ENCODE measurements around the gene ZNF268. TPM values are rescaled to one million over a fixed set of nuclear protein-coding genes. Genes with fewer than 3 reads are reported as not detected.

Gene ZNF268
- total and polyA plus RNA-seq, 2 donors: 11.5 to 50.1 TPM

GRCh38 chr12:133204264-133204603 is 22.9 kb downstream of the ZNF268 start:
- no peak overlapping the region for H3K4me3 ChIP-seq (ENCODE audit: low read depth, low read length)
- no peak for DNase-seq (ENCODE audit: extremely low spot score)
- H3K27ac ChIP-seq (ENCODE audit: low read depth): no peak overlapping the region
- WGBS: 100% methylated on average over 1 of the region's 1 CpG
- peaks cover 10% of the 10 kb centered on the region for H3K36me3 ChIP-seq (ENCODE audit: insufficient read depth)
- no peaks in the 10 kb centered on the region for H3K4me1 ChIP-seq (ENCODE audit: insufficient read depth)

DNA sequence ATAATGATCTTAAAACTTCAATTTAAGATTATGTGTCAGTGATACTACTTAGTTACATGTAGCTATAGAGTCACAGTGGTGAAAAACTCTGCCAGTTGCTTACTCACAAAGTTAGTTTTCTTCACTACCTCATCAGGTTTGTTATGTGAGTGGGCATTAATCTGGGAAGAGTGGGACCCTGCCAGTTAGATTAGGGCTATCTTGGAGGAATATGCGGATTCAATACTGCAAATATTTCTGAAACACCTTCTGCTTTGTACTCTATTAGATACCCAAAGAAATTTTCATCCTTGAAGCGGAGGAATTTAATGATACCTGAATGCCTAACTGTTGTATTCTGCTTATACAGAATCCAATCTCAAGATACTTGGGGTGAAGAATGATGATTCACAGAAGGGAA is 25.1 kb downstream of the ZNF268 start:
- no peaks in the 10 kb centered on the region for H3K4me1 ChIP-seq (ENCODE audit: insufficient read depth)
- 98% methylated on average over 2 of the region's 2 CpGs for WGBS
- DNase-seq (ENCODE audit: extremely low spot score): no peak
- no peak overlapping the region for H3K27ac ChIP-seq (ENCODE audit: low read depth)
- peaks cover 10% of the 10 kb centered on the region for H3K36me3 ChIP-seq (ENCODE audit: insufficient read depth)
- no peak overlapping the region for H3K4me3 ChIP-seq (ENCODE audit: low read depth, low read length)

DNA sequence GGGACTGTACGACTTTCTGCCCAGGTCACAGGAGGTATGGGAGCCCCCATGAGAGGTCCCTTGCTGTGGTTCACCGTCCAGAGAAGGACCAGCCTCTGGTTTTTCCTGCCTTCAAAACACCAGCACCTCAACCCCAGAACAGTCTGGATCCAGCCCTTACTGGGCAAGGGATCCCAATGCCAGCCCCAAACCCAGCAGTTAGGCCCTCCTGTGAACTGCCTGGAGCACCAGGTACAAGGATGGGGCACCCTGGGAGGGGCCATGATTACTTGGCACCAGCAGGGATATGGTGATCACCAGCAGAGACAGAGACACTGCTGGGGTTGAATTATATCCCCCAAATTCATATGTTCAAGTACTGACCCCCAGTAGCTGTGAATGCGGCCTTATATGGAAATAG is 34.4 kb downstream of the ZNF268 start:
- H3K27ac ChIP-seq (ENCODE audit: low read depth): no peak overlapping the region
- no peak overlapping the region for H3K4me3 ChIP-seq (ENCODE audit: low read depth, low read length)
- no peaks in the 10 kb centered on the region for H3K36me3 ChIP-seq (ENCODE audit: insufficient read depth)
- H3K4me1 ChIP-seq (ENCODE audit: insufficient read depth): no peaks in the 10 kb centered on the region
- WGBS: 83% methylated on average over 3 of the region's 3 CpGs
- no peak for DNase-seq (ENCODE audit: extremely low spot score)

DNA sequence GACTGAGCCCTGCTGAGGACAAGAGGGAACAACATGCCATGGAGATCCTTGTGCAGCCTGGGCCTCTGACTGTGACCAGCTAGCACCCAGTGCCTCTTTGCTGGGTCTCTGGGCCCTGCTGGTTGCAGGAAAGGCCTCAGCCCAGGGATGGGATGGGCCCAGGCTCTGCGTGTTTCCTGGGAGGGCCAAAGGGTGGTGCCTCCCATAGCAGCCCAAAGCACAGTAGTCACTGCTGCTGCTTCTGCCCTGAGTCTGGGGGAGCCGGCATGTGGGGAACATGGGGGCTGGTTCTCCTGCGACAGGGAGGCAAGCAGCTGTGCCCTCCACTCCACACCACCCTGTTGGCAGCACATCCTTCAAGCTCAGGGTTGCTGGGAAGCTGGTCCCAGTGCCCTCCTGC is 35.9 kb downstream of the ZNF268 start:
- Histone ChIP-seq H3K27ac (ENCODE audit: low read depth) (no peak overlapping the region), H3K4me1 (ENCODE audit: insufficient read depth) (no peaks in the 10 kb centered on the region), H3K4me3 (ENCODE audit: low read depth, low read length) (no peak overlapping the region), H3K36me3 (ENCODE audit: insufficient read depth) (no peaks in the 10 kb centered on the region)
- 76% methylated on average over 3 of the region's 3 CpGs for WGBS
- no peak for DNase-seq (ENCODE audit: extremely low spot score)

DNA sequence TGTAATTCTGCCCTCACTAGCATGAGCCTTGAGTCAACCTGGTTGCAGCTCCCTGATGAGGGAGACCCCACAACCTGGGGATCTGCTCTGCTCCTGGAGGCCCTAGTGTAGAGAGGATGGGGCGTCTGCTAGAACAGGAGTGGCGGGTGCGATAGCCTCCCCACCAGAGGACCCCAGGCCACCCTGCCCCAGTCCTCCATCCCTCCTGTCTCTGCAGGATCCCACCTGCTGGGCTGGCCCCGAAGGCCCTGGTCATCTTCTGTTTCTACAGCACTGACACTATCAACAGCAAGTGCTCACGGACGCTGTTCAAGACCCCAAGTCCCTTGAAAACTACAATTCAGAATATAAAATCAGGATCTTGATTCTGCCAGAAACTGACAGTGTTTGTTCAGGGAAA is 39.2 kb downstream of the ZNF268 start:
- Histone ChIP-seq H3K36me3 (ENCODE audit: insufficient read depth) (no peaks in the 10 kb centered on the region), H3K4me3 (ENCODE audit: low read depth, low read length) (no peak overlapping the region), H3K4me1 (ENCODE audit: insufficient read depth) (no peaks in the 10 kb centered on the region), H3K27ac (ENCODE audit: low read depth) (no peak overlapping the region)
- WGBS: 84% methylated on average over 6 of the region's 6 CpGs
- DNase-seq (ENCODE audit: extremely low spot score): no peak

DNA sequence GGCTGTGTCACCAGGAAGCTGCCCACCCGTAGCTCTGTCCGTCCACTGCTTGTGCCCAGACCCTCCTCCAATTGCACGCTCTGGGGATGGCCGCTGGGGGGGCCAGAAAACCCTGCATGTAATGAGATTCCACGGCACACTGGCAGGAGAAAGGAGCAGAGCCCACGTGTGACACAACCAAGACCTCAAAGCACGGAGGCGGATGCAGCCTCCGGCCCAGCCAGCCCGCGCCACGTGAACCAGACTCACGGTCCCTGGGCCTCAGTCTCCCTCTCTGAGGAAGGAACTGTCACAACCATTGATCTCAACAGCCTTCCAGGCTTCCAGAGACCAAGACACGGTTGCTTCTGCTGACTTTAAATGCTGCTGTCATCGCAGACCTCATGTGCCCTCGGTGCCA is 39.9 kb downstream of the ZNF268 start:
- Histone ChIP-seq H3K4me3 (ENCODE audit: low read depth, low read length) (no peak overlapping the region), H3K36me3 (ENCODE audit: insufficient read depth) (no peaks in the 10 kb centered on the region), H3K4me1 (ENCODE audit: insufficient read depth) (no peaks in the 10 kb centered on the region), H3K27ac (ENCODE audit: low read depth) (no peak overlapping the region)
- no peak for DNase-seq (ENCODE audit: extremely low spot score)
- 86% methylated on average over 16 of the region's 16 CpGs for WGBS

GRCh38 chr12:133222211-133222610 is 40.9 kb downstream of the ZNF268 start:
- Histone ChIP-seq H3K27ac (ENCODE audit: low read depth) (no peak overlapping the region), H3K36me3 (ENCODE audit: insufficient read depth) (no peaks in the 10 kb centered on the region), H3K4me1 (ENCODE audit: insufficient read depth) (no peaks in the 10 kb centered on the region), H3K4me3 (ENCODE audit: low read depth, low read length) (no peak overlapping the region)
- DNase-seq (ENCODE audit: extremely low spot score): no peak
- 84% methylated on average over 10 of the region's 10 CpGs for WGBS

DNA sequence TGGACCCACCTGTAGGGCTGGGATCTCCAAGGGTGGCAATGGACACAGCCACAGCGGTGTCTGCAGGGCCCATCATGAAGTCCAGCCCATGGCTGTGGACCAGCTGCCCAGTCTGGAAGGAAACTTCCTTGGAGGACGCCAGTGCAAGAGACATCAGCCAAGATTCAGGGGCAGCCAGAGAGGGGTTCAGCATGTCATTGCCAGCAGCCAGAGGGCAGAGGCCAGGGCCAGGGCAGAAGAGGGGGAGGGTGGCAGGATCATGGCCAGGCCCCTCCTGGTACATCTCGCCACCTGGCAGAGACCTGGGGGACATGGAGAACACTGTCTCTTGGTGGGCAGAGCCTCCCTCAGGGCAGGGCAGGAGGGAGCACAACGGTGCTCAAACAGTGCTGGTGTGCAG is 44.2 kb downstream of the ZNF268 start:
- no peaks in the 10 kb centered on the region for H3K4me1 ChIP-seq (ENCODE audit: insufficient read depth)

GRCh38 chr12:133226690-133227089 is 45.4 kb downstream of the ZNF268 start:
- Histone ChIP-seq H3K4me3 (ENCODE audit: low read depth, low read length) (no peak overlapping the region), H3K4me1 (ENCODE audit: insufficient read depth) (no peaks in the 10 kb centered on the region), H3K27ac (ENCODE audit: low read depth) (no peak overlapping the region), H3K36me3 (ENCODE audit: insufficient read depth) (no peaks in the 10 kb centered on the region)
- DNase-seq (ENCODE audit: extremely low spot score): no peak
- WGBS: 81% methylated on average over 8 of the region's 8 CpGs

More for the DNA sequence above, 44.2 kb downstream of the ZNF268 start:
- Histone ChIP-seq H3K4me3 (ENCODE audit: low read depth, low read length) (no peak overlapping the region), H3K36me3 (ENCODE audit: insufficient read depth) (no peaks in the 10 kb centered on the region), H3K27ac (ENCODE audit: low read depth) (no peak overlapping the region)
- 78% methylated on average over 4 of the region's 4 CpGs for WGBS
- DNase-seq (ENCODE audit: extremely low spot score): no peak

GRCh38 chr12:133227281-133227852 is 46.1 kb downstream of the ZNF268 start:
- H3K4me1 ChIP-seq (ENCODE audit: insufficient read depth): no peaks in the 10 kb centered on the region
- no peaks in the 10 kb centered on the region for H3K36me3 ChIP-seq (ENCODE audit: insufficient read depth)
- H3K27ac ChIP-seq (ENCODE audit: low read depth): no peak overlapping the region
- 72% methylated on average over 7 of the region's 7 CpGs for WGBS
- H3K4me3 ChIP-seq (ENCODE audit: low read depth, low read length): no peak overlapping the region
- DNase-seq (ENCODE audit: extremely low spot score): no peak

GRCh38 chr12:133231001-133231400 is 49.7 kb downstream of the ZNF268 start:
- Histone ChIP-seq H3K4me3 (ENCODE audit: low read depth, low read length) (no peak overlapping the region), H3K27ac (ENCODE audit: low read depth) (no peak overlapping the region), H3K4me1 (ENCODE audit: insufficient read depth) (no peaks in the 10 kb centered on the region), H3K36me3 (ENCODE audit: insufficient read depth) (no peaks in the 10 kb centered on the region)
- WGBS: 75% methylated on average over 3 of the region's 3 CpGs
- no peak for DNase-seq (ENCODE audit: extremely low spot score)

- Histone ChIP-seq H3K27ac (ENCODE audit: low read depth) (no peak overlapping the region), H3K4me1 (ENCODE audit: insufficient read depth) (no peaks in the 10 kb centered on the region), H3K36me3 (ENCODE audit: insufficient read depth) (no peaks in the 10 kb centered on the region), H3K4me3 (ENCODE audit: low read depth, low read length) (no peak overlapping the region)
- no peak for DNase-seq (ENCODE audit: extremely low spot score)
- 83% methylated on average over 6 of the region's 6 CpGs for WGBS
Measured at GRCh38 chr12:133233006-133233405, 51.7 kb downstream of the ZNF268 start.

DNA sequence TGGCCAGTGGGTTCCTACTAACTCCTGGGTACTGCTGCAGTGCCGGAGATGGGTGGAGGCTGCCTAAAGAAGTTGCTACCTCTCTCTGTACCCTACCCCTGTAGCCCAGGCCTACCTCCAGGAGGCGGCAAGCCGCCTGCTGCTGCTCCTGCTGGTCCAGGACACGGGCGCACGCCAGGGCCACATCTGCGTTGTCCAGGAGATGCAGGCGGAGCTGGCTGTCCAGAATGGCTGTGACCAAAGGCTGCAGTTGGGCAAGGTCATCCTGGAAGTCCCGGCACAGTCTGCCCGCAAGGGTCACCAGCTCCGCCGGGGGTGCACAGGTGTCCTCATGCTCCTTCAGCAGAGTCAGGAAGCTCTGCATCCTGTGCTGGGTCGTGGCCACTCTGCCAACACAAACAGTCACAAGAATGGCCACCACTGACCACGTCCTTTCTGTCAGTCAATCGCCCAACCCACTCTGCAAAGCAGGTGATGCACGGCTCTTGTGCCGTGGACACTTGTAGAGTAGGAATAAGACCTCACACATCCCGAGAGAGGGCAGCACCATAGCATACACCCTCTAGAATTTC is 52.8 kb downstream of the ZNF268 start:
- H3K27ac ChIP-seq (ENCODE audit: low read depth): no peak overlapping the region
- no peaks in the 10 kb centered on the region for H3K4me1 ChIP-seq (ENCODE audit: insufficient read depth)
- H3K4me3 ChIP-seq (ENCODE audit: low read depth, low read length): no peak overlapping the region
- H3K36me3 ChIP-seq (ENCODE audit: insufficient read depth): no peaks in the 10 kb centered on the region
- 88% methylated on average over 18 of the region's 18 CpGs for WGBS
- no peak for DNase-seq (ENCODE audit: extremely low spot score)

DNA sequence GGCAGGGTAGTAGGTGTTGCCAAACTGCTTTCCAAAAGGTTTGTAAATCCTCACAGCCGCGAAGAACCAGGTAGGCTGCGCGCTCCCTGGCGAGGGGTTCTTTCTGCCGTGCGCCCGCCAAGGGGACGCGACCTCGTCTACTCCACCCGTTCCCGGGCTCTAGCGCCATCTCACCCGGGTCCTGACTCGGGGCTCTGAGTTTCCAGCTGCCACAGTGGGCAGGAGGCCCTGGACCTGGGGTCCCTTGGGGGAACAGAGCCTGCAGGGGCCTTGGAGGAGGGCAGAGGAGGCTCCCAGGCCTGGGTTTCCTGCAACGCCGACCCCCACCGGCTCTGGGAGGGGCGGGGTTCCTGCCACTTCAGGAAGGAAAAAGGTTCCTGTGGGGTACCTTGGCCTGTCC is 53.7 kb downstream of the ZNF268 start:
- no peak for DNase-seq (ENCODE audit: extremely low spot score)

More for the DNA sequence above, 53.7 kb downstream of the ZNF268 start:
- no peak overlapping the region for H3K27ac ChIP-seq (ENCODE audit: low read depth)
- H3K36me3 ChIP-seq (ENCODE audit: insufficient read depth): no peaks in the 10 kb centered on the region
- 58% methylated on average over 20 of the region's 20 CpGs for WGBS
- H3K4me3 ChIP-seq (ENCODE audit: low read depth, low read length): no peak overlapping the region
- H3K4me1 ChIP-seq (ENCODE audit: insufficient read depth): no peaks in the 10 kb centered on the region

Measured in urinary bladder (tissue), 4 donors.